GM19043 (cell line): Measurements from ENCODE around the gene SRGAP2B.
"Not testable (repeated sequence)": the region's sequence is repeated elsewhere in the genome, so short reads cannot be mapped to it uniquely, and the experiment has no call there.

ENCODE experiments used
- ATAC-seq: cut with Tn5 transposase; IDR thresholded peaks from one replicate; pipeline ENCODE4 v1.9.1; 2021; ENCODE audit warnings: low read depth; ENCODE audit not compliant: unreplicated experiment

The SRGAP2B gene

DNA sequence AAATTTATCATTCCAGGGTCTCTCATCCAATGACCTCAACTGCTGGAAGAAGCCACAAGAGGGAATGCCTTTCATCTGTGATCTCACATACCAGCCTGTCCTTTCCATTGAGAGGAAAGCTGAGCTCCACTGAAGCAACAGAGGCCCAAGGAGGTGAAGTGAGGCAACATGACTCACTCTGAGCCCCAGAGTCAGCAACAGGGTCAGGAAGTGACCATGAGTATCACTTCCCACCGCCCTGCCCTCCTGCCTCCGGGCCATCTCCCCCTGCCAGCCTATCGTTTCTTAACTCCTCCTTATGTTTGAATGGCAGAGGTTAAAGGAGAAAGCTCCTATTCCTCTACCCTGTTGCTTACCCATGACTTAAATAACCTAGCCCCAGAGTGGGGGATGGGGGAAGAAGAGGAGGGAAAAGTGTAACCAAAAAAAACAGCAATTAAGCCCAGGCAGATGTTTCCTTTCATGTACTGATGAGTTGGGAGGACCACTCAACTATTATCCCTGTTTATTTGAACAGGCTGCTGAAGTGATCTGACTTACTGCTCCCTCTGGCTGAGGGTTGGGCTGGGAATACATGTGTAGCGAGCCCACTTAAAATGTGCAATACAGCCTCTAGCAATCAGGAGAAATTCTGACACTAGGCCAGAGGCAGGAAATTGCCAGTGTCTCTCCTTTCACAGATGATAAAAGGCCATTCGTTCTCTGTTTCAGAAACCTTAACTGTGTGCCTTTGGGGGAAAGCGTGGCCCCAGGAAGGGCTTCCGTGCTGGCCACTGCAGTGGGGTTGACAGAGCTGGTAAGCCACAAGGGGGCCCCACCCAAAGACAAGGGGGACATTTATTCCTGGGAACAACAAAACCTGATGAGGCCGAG lies 177.7 kb downstream of the SRGAP2B start:
- ATAC-seq = not testable (repeated sequence)

GRCh38 chr1:144913977-144914734 lies 181.0 kb downstream of the SRGAP2B start:
- not testable (repeated sequence) for ATAC-seq

- not testable (repeated sequence) for ATAC-seq
These were observed 181.7 kb downstream of the SRGAP2B start for GRCh38 chr1:144913458-144913857.

DNA sequence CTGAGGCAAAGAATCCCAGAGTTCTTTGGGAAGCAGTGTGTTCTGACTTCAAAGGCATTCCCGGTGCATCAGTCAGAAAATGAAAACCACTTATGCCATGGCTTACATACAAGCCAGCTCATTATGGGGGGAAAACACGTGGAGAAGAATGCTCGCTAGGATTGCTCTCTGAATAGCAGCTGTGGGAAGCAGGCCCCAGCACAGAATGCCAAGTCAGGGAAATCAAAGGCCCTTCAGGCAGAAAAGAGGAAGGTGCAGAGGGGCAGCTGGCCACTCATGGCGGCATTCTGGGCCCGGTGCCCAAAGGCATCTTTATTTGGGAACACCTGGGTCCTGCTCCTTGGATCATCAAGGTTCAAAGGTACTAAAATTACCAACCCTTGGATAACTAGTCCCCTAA lies 184.4 kb downstream of the SRGAP2B start:
- not testable (repeated sequence) for ATAC-seq

- not testable (repeated sequence) for ATAC-seq
These were observed 194.3 kb downstream of the SRGAP2B start for GRCh38 chr1:144900841-144901240.

GRCh38 chr1:144894454-144895201 lies 200.5 kb downstream of the SRGAP2B start:
- not testable (repeated sequence) for ATAC-seq

GRCh38 chr1:144893710-144894438 lies 201.3 kb downstream of the SRGAP2B start:
- not testable (repeated sequence) for ATAC-seq

- not testable (repeated sequence) for ATAC-seq
These were observed 202.1 kb downstream of the SRGAP2B start for GRCh38 chr1:144893062-144893461.

DNA sequence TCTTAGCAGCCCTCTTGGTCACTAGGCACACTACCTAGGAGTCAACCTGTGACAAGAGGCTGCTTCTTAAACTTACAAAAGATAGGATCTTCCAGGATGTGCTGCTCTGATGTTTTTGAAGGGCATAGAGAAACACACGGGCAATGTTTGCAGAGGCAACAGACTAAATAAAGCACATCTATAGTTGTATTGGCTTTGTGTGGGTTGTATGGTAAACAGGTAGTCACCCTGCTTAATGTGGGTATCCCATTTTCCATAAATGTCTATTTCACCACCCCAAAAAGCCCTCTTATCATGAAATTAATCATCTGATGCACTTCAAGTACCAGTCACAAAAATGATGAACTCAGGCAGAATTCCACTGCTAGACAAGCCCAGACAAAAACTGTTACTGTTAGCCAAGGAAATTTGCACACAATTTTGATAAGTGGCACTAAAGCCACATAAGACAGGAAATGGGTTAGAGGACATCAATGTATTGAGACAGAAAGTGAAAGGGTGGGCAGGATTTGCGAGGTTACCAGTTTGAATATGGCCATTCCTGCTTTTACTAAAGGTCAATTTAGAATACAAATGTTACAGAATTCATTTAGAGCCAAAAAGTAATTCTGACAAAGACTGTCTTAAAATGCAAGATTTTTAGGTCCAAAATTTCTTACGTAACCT lies 205.5 kb downstream of the SRGAP2B start:
- not testable (repeated sequence) for ATAC-seq

DNA sequence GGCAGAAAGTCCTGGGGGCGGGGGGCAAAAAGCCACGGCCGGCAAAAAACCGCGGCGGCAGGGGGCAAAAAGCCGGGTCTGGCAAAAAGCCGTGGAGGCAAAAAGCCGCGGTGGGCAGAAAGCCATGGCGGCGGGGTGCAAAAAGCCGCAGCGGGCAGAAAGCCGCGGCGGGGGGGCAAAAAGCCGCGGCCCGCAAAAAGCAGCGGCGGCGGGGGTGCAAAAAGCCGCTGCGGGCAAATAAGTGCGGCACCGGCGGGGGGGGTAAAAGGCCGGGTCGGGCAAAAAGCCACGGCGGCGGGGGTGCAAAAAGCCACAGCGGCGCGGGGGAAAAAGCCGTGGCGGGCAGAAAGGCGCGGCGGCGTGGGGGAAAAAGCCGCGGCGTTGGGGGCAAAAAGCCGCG lies 212.1 kb downstream of the SRGAP2B start:
- ATAC-seq = not testable (repeated sequence)

DNA sequence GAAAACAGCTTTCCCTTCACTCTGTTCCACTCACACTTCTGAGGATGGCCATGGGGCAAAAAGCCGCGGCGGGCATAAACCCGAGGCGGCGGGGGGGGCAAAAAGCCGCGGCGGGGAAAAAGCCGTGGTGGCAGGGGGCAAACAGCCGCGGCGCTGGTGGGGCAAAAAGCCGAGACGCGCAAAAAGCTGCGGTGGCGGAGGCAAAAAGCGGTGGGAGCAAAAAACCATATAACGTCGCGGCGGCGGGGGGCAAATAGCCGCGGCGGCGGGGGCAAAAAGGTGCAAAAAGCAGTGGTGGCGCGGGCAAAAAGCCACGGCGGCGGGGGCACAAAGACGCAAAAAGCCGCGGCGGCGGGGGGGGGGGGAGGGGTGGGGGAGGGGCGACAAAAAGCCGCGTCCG lies 212.8 kb downstream of the SRGAP2B start:
- ATAC-seq = not testable (repeated sequence)

DNA sequence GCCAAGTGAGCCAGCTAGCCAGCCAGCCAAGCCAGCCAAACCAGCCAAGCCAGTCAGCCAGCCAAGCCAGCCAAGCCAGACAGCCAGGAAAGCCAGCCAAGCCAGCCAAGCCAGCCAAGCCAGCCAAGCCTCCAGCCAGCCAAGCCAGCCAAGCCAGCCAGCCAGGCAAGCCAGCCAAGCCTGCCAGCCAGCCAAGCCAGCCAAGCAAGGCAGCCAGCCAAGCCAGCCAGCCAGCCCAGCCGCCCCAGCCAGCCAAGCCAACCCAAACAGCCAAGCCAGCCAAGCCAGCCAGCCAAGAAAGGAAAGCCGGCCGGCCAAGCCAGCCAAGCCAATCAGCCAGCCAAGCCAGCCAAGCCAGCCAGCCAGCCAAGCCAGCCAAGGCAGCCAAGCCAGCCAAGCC lies 236.5 kb downstream of the SRGAP2B start:
- not testable (repeated sequence) for ATAC-seq
